ENCODE results near the gene PCSK1. TPM values are rescaled to one million over a fixed set of nuclear protein-coding genes. Genes with fewer than 3 reads are reported as not detected.
"Not testable (repeated sequence)": the region's sequence is repeated elsewhere in the genome, so short reads cannot be mapped to it uniquely, and the experiment has no call there.

Gene PCSK1
- polyA plus RNA-seq, 1 experiment, result not detected

DNA sequence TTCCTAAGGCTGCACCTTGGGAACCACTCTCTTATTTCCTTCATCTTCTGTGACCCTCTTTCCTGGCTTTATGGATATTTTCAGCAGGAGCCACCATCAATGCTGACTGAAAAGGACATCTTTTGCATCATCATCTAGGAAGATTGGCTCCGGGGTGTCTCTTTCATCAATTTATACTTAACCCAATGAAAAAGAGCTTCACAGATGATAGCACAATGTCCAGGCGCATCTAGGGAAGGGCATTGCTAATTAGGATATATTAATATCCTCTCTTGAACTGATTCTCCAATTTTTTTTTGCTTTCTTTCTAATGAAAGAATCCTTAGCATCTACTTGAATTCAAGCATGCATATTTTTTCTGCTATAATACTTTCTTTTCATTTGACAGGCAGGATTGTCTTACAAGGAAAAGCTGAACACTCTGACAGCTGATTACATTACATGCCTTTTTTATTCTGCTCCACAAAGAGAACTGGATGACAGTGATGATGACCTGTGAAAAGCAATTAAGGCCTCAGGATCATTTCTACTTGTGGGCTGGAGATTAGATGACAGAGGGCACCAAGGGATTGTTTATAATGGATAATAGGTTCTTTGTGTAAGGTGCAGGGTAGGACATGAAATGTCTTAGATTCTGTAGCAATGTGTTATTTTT is 60.2 kb downstream of the PCSK1 start:
- ChIA-PET CTCF (no interaction called here), POLR2A (no interaction called here)
- Histone ChIP-seq H3K9me3 (ENCODE audit: control insufficient read depth, insufficient read depth, low read length) (no peaks in the 10 kb centered on the region), H3K27me3 (ENCODE audit: control insufficient read depth, insufficient read depth, low read length) (no peaks in the 10 kb centered on the region), H3K27ac (ENCODE audit: low read depth, low read length) (no peak overlapping the region), H3K4me3 (ENCODE audit: low read depth, low read length) (no peak overlapping the region)
- TF ChIP-seq, protein P1, sequence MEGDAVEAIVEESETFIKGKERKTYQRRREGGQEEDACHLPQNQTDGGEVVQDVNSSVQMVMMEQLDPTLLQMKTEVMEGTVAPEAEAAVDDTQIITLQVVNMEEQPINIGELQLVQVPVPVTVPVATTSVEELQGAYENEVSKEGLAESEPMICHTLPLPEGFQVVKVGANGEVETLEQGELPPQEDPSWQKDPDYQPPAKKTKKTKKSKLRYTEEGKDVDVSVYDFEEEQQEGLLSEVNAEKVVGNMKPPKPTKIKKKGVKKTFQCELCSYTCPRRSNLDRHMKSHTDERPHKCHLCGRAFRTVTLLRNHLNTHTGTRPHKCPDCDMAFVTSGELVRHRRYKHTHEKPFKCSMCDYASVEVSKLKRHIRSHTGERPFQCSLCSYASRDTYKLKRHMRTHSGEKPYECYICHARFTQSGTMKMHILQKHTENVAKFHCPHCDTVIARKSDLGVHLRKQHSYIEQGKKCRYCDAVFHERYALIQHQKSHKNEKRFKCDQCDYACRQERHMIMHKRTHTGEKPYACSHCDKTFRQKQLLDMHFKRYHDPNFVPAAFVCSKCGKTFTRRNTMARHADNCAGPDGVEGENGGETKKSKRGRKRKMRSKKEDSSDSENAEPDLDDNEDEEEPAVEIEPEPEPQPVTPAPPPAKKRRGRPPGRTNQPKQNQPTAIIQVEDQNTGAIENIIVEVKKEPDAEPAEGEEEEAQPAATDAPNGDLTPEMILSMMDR (IDR thresholded peaks at IDR 0.05; ENCODE audit: low read depth, low read length), result no peak
- DNase-seq (ENCODE audit: low read depth, low spot score), result no peak

DNA sequence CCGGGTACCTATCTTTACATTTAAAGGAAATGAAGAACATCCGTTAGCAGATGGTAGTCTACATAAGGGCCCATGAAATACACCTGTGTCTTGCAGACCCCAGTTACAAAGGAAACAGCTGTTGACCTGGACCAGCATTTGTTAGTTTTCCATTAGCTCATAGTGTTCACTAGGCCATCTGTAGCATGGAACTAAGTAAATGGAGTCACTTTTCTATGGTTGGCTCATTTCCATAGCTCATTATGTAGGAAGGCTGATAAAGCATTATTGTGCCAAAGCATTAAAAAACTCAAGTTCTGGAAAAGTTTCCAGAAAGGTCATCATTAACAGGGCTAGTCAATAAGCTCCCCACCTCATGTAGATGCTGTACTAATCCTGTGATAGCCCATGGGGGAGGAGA is 62.1 kb downstream of the PCSK1 start:
- no peak for DNase-seq (ENCODE audit: low read depth, low spot score)
- Histone ChIP-seq H3K9me3 (ENCODE audit: control insufficient read depth, insufficient read depth, low read length) (no peaks in the 10 kb centered on the region), H3K27ac (ENCODE audit: low read depth, low read length) (no peak overlapping the region), H3K4me3 (ENCODE audit: low read depth, low read length) (no peak overlapping the region), H3K27me3 (ENCODE audit: control insufficient read depth, insufficient read depth, low read length) (no peaks in the 10 kb centered on the region)
- ChIA-PET POLR2A (no interaction called here), CTCF (interaction anchor here (0.9 kb wide), 1 partner anchor 230 kb away, joined by 4 read pairs; no protein-coding TSS in a partner anchor)
- TF ChIP-seq, protein P1 (IDR thresholded peaks at IDR 0.05; ENCODE audit: low read depth, low read length), result no peak

DNA sequence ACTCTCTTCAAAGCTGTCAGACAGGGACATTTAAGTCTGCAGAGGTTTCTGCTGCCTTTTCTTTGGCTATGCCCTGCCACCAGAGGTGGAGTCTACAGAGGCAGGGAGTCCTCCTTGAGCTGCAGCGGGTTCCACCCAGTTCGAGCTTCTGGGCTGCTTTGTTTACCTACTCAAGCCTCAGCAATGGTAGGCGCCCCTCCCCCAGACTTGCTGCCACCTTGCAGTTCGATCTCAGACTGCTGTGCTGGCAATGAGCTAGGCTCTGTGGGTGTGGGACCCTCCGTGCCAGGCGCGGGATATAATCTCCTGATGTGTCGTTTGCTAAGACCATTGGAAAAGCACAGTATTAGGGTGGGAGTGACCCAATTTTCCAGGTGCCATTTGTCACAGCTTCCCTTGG is 65.7 kb downstream of the PCSK1 start:
- H3K4me3 ChIP-seq (ENCODE audit: low read depth, low read length); DNase-seq (ENCODE audit: low read depth, low spot score); H3K27me3 ChIP-seq (ENCODE audit: control insufficient read depth, insufficient read depth, low read length); H3K9me3 ChIP-seq (ENCODE audit: control insufficient read depth, insufficient read depth, low read length); H3K27ac ChIP-seq (ENCODE audit: low read depth, low read length); CTCF ChIA-PET; POLR2A ChIA-PET: not testable (repeated sequence)

DNA sequence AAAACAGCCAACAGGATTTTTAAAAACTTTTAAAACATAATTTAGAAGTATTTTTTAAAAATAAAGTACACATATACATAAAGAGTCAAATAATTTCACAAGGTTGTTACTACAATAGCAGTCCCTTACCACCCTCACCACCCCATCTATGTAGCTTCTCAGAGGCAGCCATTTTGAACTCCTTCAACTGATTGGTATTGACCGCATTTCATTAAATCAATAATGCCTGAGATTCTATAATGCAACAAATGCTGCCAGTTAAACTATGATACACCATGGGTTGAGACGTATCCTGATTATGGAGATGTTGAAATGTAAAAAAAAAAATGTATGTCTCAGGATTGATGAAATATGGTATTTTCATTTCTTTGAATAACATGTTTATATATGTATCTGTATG is 78.8 kb downstream of the PCSK1 start:
- H3K27me3 ChIP-seq (ENCODE audit: control insufficient read depth, insufficient read depth, low read length), result peaks cover 2% of the 10 kb centered on the region
- no peaks in the 10 kb centered on the region for H3K9me3 ChIP-seq (ENCODE audit: control insufficient read depth, insufficient read depth, low read length)
- TF ChIP-seq, protein P1 (IDR thresholded peaks at IDR 0.05; ENCODE audit: low read depth, low read length), result no peak
- no peak overlapping the region for H3K27ac ChIP-seq (ENCODE audit: low read depth, low read length)
- ChIA-PET CTCF (interaction anchor here (1.0 to 1.2 kb wide), 2 partner anchors 9 to 247 kb away, joined by 3 to 4 read pairs; no protein-coding TSS in a partner anchor), POLR2A (no interaction called here)
- DNase-seq (ENCODE audit: low read depth, low spot score), result no peak
- H3K4me3 ChIP-seq (ENCODE audit: low read depth, low read length), result no peak overlapping the region

DNA sequence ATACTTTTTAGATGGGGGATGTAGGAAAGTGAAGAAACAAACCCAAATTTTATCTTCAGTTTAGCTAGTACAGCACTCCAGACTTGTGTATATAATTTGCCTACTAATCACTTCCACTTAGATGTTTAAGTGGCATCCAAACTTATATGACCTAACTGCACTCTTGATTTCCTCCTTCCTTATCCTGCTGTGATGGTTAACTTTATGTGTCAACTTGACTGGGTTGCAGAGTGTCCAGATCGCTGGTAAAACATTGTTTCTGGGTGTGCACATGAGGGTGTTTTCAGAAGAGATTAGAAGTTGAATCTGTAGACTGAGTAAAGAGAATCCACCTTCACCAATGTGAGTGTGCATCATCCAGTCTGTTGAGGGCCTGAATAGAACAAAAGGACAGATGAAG is 79.8 kb downstream of the PCSK1 start:
- TF ChIP-seq, protein P1 (IDR thresholded peaks at IDR 0.05; ENCODE audit: low read depth, low read length), result no peak
- DNase-seq (ENCODE audit: low read depth, low spot score), result no peak
- Histone ChIP-seq H3K27me3 (ENCODE audit: control insufficient read depth, insufficient read depth, low read length) (peaks cover 2% of the 10 kb centered on the region), H3K27ac (ENCODE audit: low read depth, low read length) (no peak overlapping the region), H3K9me3 (ENCODE audit: control insufficient read depth, insufficient read depth, low read length) (no peaks in the 10 kb centered on the region), H3K4me3 (ENCODE audit: low read depth, low read length) (no peak overlapping the region)
- ChIA-PET POLR2A (no interaction called here), CTCF (interaction anchor here (1.2 kb wide), 1 partner anchor 248 kb away, joined by 3 read pairs; no protein-coding TSS in a partner anchor)
